Pancreas (tissue), 10 donors: ENCODE results near the gene BHLHE23. TPM values are rescaled to one million over a fixed set of nuclear protein-coding genes. Genes with fewer than 3 reads are reported as not detected.

ENCODE experiments used
- ATAC-seq, 4 donors: fragments of 200-7000 bp; cut with Tn5 transposase; one replicate each; pipeline versions ENCODE4 v1.8.0 to v1.9.1; 2020; ENCODE audit warnings: mild to moderate bottlenecking in 4 of 4, moderate library complexity in 4 of 4
- DNase-seq, 6 donors: peaks; one replicate each; pipeline ENCODE4 v3.0.0-alpha.2; 2020
- FAIRE-seq: peaks from 2 replicates; lab custom pipeline; 2012; peaks lifted over from hg19 to GRCh38; lab: Jason Lieb, UNC
- H3K27ac ChIP-seq, 4 donors: fragments of 200-600 bp; sonication (generic); 1 replicate in 3 of 4; 2 replicates in 1 of 4; pipeline versions ENCODE4 v1.5.0 to v1.8.0; 2020
- H3K27me3 ChIP-seq, 4 donors: fragments of 200-600 bp; one replicate each; pipeline ENCODE4 v1.8.0; 2021
- H3K36me3 ChIP-seq, 3 donors: fragments of 200-600 bp; sonication (generic) in 1 of 3; one replicate each; pipeline versions ENCODE4 v1.5.0 to v1.8.0; 2020 to 2021
- H3K4me1 ChIP-seq, 3 donors: fragments of 200-600 bp; one replicate each; pipeline ENCODE4 v1.8.0; 2021
- H3K4me3 ChIP-seq, 4 donors: fragments of 200-600 bp; sonication (generic) in 2 of 4; one replicate each; pipeline versions ENCODE4 v1.5.0 to v1.8.0; 2020 to 2021
- H3K9me3 ChIP-seq, 4 donors: fragments of 200-600 bp; one replicate each; pipeline ENCODE4 v1.8.0; 2021
- CTCF ChIP-seq, 4 donors: fragments of 200-600 bp; sonication (generic) in 3 of 4; IDR thresholded peaks; one replicate each; pipeline versions ENCODE4 v1.5.0 to v1.8.0; 2021; ENCODE audit warnings: antibody characterized with exemption in 4 of 4
- WGBS, 2 donors: extraction: QIAGEN DNeasy Blood & Tissue Kit; methylation state at CpG; one replicate each; pipeline ENCODE4 v1.1.7; 2013; 5-methylcytosine and 5-hydroxymethylcytosine counted together
- intact Hi-C, 3 donors: fragments of 100-400 bp; cut with DNase I; formaldehyde crosslinking; loops; one replicate each; pipeline versions ENCODE4 v1.11.1 to v1.14.2; 2022
- polyA plus RNA-seq, 2 donors: library from polyadenylated mRNA; stranded (reverse); fragments of 200-250 nt; gene quantifications; one replicate each; pipeline ENCODE4 v1.2.3, GENCODE V29; 2013
- total RNA-seq, 6 donors: library from RNA; stranded (reverse); fragmentation: NEBNext Ultra II Directional in 4 of 6; extraction: Animal tissue kit (Norgen Biotek cat#: 25700) in 4 of 6; gene quantifications; one replicate each; pipeline versions ENCODE4 v1.2.1 to v1.2.4, GENCODE V29; 2021 to 2023
- donor health status: healthy with polysubstance abuse.
- donor health status: DM: no; HTN: no; CAD: no; lungs with moderate emphysema.
- donor health status: DM: no; HTN: no; CAD: no.
- donor health status: control.
- donor health status: control.
- donor health status: Bipolar disorder and iron deficiency.
- donor health status: DM: yes; HTN: yes; CAD: no.
- donor health status: DM: no; HTN: no; CAD: no.
- donor health status: DM: no; HTN: no; CAD: no.
- donor health status: DM: yes; HTN: yes; CAD: no.

The BHLHE23 gene
- total and polyA plus RNA-seq, 8 donors: not detected

- FAIRE-seq: no peak
- Histone ChIP-seq H3K4me3 (no peak overlapping the region), H3K4me1 (peaks cover 0 to 4% (median 0%) of the 10 kb centered on the region in 3 donors), H3K9me3 (no peaks in the 10 kb centered on the region), H3K27ac (no peak overlapping the region), H3K36me3 (no peaks in the 10 kb centered on the region), H3K27me3 (peaks cover 0 to 24% (median 3%) of the 10 kb centered on the region in 4 donors)
- no peak for ATAC-seq
- 46 to 65% methylated on average over 9 of the region's 9 CpGs for WGBS, 2 donors
- no peak for TF ChIP-seq CTCF (IDR thresholded peaks at IDR 0.05)
- no peak for DNase-seq
- intact Hi-C loops: no loop called here
Observed at GRCh38 chr20:62975812-62976508, 30.8 kb downstream of the BHLHE23 start.

GRCh38 chr20:62975251-62975760, 31.5 kb downstream of the BHLHE23 start:
- Histone ChIP-seq H3K4me3 (no peak overlapping the region), H3K9me3 (no peaks in the 10 kb centered on the region), H3K4me1 (peaks cover 0 to 4% (median 0%) of the 10 kb centered on the region in 3 donors), H3K27me3 (peaks cover 0 to 24% (median 3%) of the 10 kb centered on the region in 4 donors), H3K36me3 (no peaks in the 10 kb centered on the region), H3K27ac (no peak overlapping the region)
- no peak for TF ChIP-seq CTCF (IDR thresholded peaks at IDR 0.05)
- intact Hi-C loops: no loop called here
- ATAC-seq (no peak), FAIRE-seq (no peak), DNase-seq (peak in 1 of 6 donors; percentile 29)
- 53 to 64% methylated on average over 10 of the region's 10 CpGs for WGBS, 2 donors

GRCh38 chr20:62972845-62973745, 33.7 kb downstream of the BHLHE23 start:
- intact Hi-C loops: no loop called here
- Histone ChIP-seq H3K9me3 (no peaks in the 10 kb centered on the region), H3K4me1 (peaks cover 0 to 4% (median 0%) of the 10 kb centered on the region in 3 donors), H3K27ac (no peak overlapping the region), H3K4me3 (peak overlapping the region in 2 of 4 donors; percentile 17 to 31), H3K27me3 (peaks cover 0 to 24% (median 3%) of the 10 kb centered on the region in 4 donors), H3K36me3 (no peaks in the 10 kb centered on the region)
- ATAC-seq (peak; percentile 5 to 17 (median 11)), FAIRE-seq (no peak), DNase-seq (peak in 1 of 6 donors; percentile 64)
- no peak for TF ChIP-seq CTCF (IDR thresholded peaks at IDR 0.05)
- 17 to 20% methylated on average over 42 to 48 of the region's 48 CpGs for WGBS, 2 donors

GRCh38 chr20:62971950-62972844, 34.6 kb downstream of the BHLHE23 start:
- Histone ChIP-seq H3K27me3 (peaks cover 0 to 24% (median 3%) of the 10 kb centered on the region in 4 donors), H3K9me3 (no peaks in the 10 kb centered on the region), H3K36me3 (no peaks in the 10 kb centered on the region), H3K4me3 (peak overlapping the region in 2 of 4 donors; percentile 17 to 31), H3K4me1 (peaks cover 0 to 4% (median 0%) of the 10 kb centered on the region in 3 donors), H3K27ac (no peak overlapping the region)
- peak; percentile 96 to 100 (median 99) for ATAC-seq
- TF ChIP-seq CTCF (IDR thresholded peaks at IDR 0.05): peak; percentile 71 to 82 (median 79)
- intact Hi-C loops: no loop called here
- FAIRE-seq: no peak
- peak; percentile 75 to 96 (median 89) for DNase-seq
- WGBS, 2 donors: 2 to 3% methylated on average over 32 to 38 of the region's 38 CpGs
